CD14-positive monocyte (primary cell): ENCODE data around the gene TRAM2. TPM values are rescaled to one million over a fixed set of nuclear protein-coding genes. Genes with fewer than 3 reads are reported as not detected.

ENCODE experiments used
- DNase-seq, 3 donors: peaks; one replicate each; pipeline ENCODE4 v3.0.0-alpha.2; 2011 to 2022
- H2AFZ ChIP-seq: 2 replicates; pipeline ENCODE4 v1.6.0; 2012; ENCODE audit warnings: mild to moderate bottlenecking, low read depth, low read length, inconsistent platforms; ENCODE audit not compliant: insufficient read depth, poor library complexity, severe bottlenecking
- H3K27ac ChIP-seq, 2 donors: 1 replicate in 1 of 2; 2 replicates in 1 of 2; pipeline ENCODE4 v1.5.1; 2012 to 2013; ENCODE audit warnings: low read length in 2 of 2, control low read depth in 1 of 2, inconsistent platforms in 1 of 2, low read depth in 1 of 2, mild to moderate bottlenecking in 1 of 2
- H3K27me3 ChIP-seq, 2 donors: one replicate each; pipeline versions ENCODE4 v1.6.0 to v1.6.1; 2011 to 2013; ENCODE audit warnings: low read length in 2 of 2; ENCODE audit not compliant: control insufficient read depth in 2 of 2, insufficient read depth in 2 of 2
- H3K36me3 ChIP-seq, 2 donors: replicated peaks in 1 of 2; 1 replicate in 1 of 2; 2 replicates in 1 of 2; pipeline versions ENCODE4 v1.5.1 to v1.6.1; 2012 to 2013; ENCODE audit warnings: low read length in 2 of 2, control low read depth in 1 of 2, inconsistent platforms in 1 of 2, mild to moderate bottlenecking in 1 of 2; ENCODE audit not compliant: insufficient read depth in 2 of 2, control insufficient read depth in 1 of 2
- H3K4me1 ChIP-seq, 2 donors: 1 replicate in 1 of 2; 2 replicates in 1 of 2; pipeline versions ENCODE4 v1.5.1 to v1.6.1; 2012 to 2013; ENCODE audit warnings: low read length in 2 of 2, control low read depth in 1 of 2, inconsistent platforms in 1 of 2, mild to moderate bottlenecking in 1 of 2, moderate library complexity in 1 of 2; ENCODE audit not compliant: insufficient read depth in 2 of 2, control insufficient read depth in 1 of 2
- H3K4me2 ChIP-seq: replicated peaks from 2 replicates; pipeline ENCODE3; 2012; ENCODE audit warnings: low read length, moderate library complexity, mild to moderate bottlenecking; ENCODE audit not compliant: poor library complexity, severe bottlenecking; ENCODE audit errors: extremely low read depth
- H3K4me3 ChIP-seq, 3 experiments: fragments of 200-600 bp in 1 of 3; sonication (generic) in 1 of 3; replicated peaks in 1 of 3; 1 replicate in 2 of 3; 2 replicates in 1 of 3; pipeline ENCODE4 v1.5.1; 2011 to 2013; ENCODE audit warnings: low read length in 3 of 3, mild to moderate bottlenecking in 3 of 3, control low read depth in 2 of 3, low read depth in 2 of 3, inconsistent platforms in 1 of 3, moderate library complexity in 1 of 3
- H3K79me2 ChIP-seq: 2 replicates; pipeline ENCODE4 v1.6.0; 2012; ENCODE audit warnings: mild to moderate bottlenecking, control low read depth, inconsistent platforms, low read length, moderate library complexity; ENCODE audit not compliant: insufficient read depth
- H3K9ac ChIP-seq: 2 replicates; pipeline ENCODE4 v1.6.0; 2017; ENCODE audit warnings: low read length, mild to moderate bottlenecking; ENCODE audit not compliant: insufficient read depth, poor library complexity, severe bottlenecking
- H3K9me3 ChIP-seq, 2 donors: replicated peaks in 1 of 2; 1 replicate in 1 of 2; 2 replicates in 1 of 2; pipeline versions ENCODE4 v1.5.1 to v1.6.1; 2012 to 2013; ENCODE audit warnings: low read length in 2 of 2, control low read depth in 1 of 2; ENCODE audit not compliant: control insufficient read depth in 1 of 2, insufficient read depth in 1 of 2
- H4K20me1 ChIP-seq: 2 replicates; pipeline ENCODE4 v1.6.0; 2012; ENCODE audit warnings: mild to moderate bottlenecking, low read length, control low read depth, moderate library complexity; ENCODE audit not compliant: insufficient read depth
- H3K27ac Mint-ChIP-seq, 7 donors: one replicate each; pipeline ENCODE4 v1.8.0; 2020; ENCODE audit warnings: mild to moderate bottlenecking in 7 of 7, mixed read lengths in 7 of 7, moderate library complexity in 6 of 7, inconsistent platforms in 2 of 7
- H3K27me3 Mint-ChIP-seq, 3 donors: one replicate each; pipeline ENCODE4 v1.8.0; 2021 to 2022; ENCODE audit warnings: low read depth in 3 of 3, mild to moderate bottlenecking in 3 of 3, mixed read lengths in 3 of 3, moderate library complexity in 3 of 3, inconsistent platforms in 1 of 3
- H3K36me3 Mint-ChIP-seq, 2 donors: one replicate each; pipeline ENCODE4 v1.8.0; 2020; ENCODE audit warnings: mixed read lengths in 2 of 2, inconsistent platforms in 1 of 2, mild to moderate bottlenecking in 1 of 2
- H3K4me1 Mint-ChIP-seq: one replicate; pipeline ENCODE4 v1.8.0; 2020; ENCODE audit warnings: mild to moderate bottlenecking, mixed read lengths
- H3K4me3 Mint-ChIP-seq, 2 donors: one replicate each; pipeline ENCODE4 v1.8.0; 2020; ENCODE audit warnings: mild to moderate bottlenecking in 2 of 2, mixed read lengths in 2 of 2, moderate library complexity in 1 of 2
- H3K9me3 Mint-ChIP-seq, 7 donors: one replicate each; pipeline ENCODE4 v1.8.0; 2020 to 2022; ENCODE audit warnings: mixed read lengths in 7 of 7, mild to moderate bottlenecking in 6 of 7, moderate library complexity in 6 of 7, inconsistent platforms in 2 of 7
- WGBS: methylation state at CpG from one replicate; pipeline ENCODE4 v1.1.5; 2013; ENCODE audit warnings: missing lambda C conversion rate; ENCODE audit not compliant: insufficient coverage; 5-methylcytosine and 5-hydroxymethylcytosine counted together
- intact Hi-C, 2 donors: fragments of 100-400 bp; cut with micrococcal nuclease; formaldehyde crosslinking; loops; one replicate each; pipeline versions ENCODE4 v1.15.0 to v1.15.1; 2023
- polyA plus RNA-seq, 3 donors: library from polyadenylated mRNA; depleted of rRNA in 1 of 3; unstranded in 2 of 3; stranded (reverse) in 1 of 3; fragments of 300-500 nt in 2 of 3; fragments of >200 nt in 1 of 3; fragmentation: Illumina TruSeq in 2 of 3; gene quantifications; 1 replicate in 2 of 3; 2 replicates in 1 of 3; pipeline ENCODE4 v1.2.3, GENCODE V29; 2012 to 2021
- TF ChIP-seq, protein P1 (sequence below): fragments of 200-600 bp; IDR thresholded peaks from one replicate; pipeline ENCODE4 v1.8.0; 2022; ENCODE audit warnings: antibody characterized with exemption, mild to moderate bottlenecking

The TRAM2 gene
- polyA plus RNA-seq, 3 donors = 4.7 to 11.7 (median 5.9) TPM

DNA sequence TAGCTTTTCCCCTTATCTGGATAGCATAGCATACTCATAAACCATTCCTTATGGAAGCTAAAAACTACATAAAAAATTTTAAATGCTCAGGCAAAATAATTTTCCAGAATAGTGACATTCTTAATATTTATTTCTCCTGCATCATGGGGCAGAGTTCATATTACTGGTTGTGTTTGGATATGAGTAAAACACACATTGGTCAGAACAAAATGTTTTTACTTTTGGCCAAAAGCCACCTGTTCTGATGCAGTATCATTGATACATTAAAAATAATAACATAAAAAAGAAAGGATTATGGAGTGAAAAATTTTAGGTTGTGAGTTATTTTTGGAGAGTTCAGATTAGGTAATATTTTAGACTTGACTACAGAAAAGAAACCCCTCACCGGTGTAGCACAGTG lies 33.6 kb downstream of the TRAM2 start:
- peaks cover 87% of the 10 kb centered on the region for H4K20me1 ChIP-seq
- intact Hi-C loops = no loop called here
- DNase-seq = no peak
- Mint-ChIP-seq H3K27ac (no peak overlapping the region), H3K36me3 (peaks cover 22 to 30% of the 10 kb centered on the region in 2 donors), H3K4me1 (peaks cover 14% of the 10 kb centered on the region), H3K4me3 (no peak overlapping the region), H3K9me3 (no peaks in the 10 kb centered on the region), H3K27me3 (no peaks in the 10 kb centered on the region)
- no peak overlapping the region for H2AFZ ChIP-seq
- no peak overlapping the region for H3K4me2 ChIP-seq
- WGBS = no CpG with 5 or more reads among the region's 1 CpG
- H3K9ac ChIP-seq = no peak overlapping the region
- TF ChIP-seq, protein P1, sequence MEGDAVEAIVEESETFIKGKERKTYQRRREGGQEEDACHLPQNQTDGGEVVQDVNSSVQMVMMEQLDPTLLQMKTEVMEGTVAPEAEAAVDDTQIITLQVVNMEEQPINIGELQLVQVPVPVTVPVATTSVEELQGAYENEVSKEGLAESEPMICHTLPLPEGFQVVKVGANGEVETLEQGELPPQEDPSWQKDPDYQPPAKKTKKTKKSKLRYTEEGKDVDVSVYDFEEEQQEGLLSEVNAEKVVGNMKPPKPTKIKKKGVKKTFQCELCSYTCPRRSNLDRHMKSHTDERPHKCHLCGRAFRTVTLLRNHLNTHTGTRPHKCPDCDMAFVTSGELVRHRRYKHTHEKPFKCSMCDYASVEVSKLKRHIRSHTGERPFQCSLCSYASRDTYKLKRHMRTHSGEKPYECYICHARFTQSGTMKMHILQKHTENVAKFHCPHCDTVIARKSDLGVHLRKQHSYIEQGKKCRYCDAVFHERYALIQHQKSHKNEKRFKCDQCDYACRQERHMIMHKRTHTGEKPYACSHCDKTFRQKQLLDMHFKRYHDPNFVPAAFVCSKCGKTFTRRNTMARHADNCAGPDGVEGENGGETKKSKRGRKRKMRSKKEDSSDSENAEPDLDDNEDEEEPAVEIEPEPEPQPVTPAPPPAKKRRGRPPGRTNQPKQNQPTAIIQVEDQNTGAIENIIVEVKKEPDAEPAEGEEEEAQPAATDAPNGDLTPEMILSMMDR = no peak
- H3K4me1 ChIP-seq = no peaks in the 10 kb centered on the region
- peaks cover 0 to 29% of the 10 kb centered on the region in 2 donors for H3K36me3 ChIP-seq
- H3K79me2 ChIP-seq = peaks cover 86% of the 10 kb centered on the region
- no peak overlapping the region for H3K4me3 ChIP-seq
- no peak overlapping the region for H3K27ac ChIP-seq
- no peaks in the 10 kb centered on the region for H3K9me3 ChIP-seq
- H3K27me3 ChIP-seq = no peaks in the 10 kb centered on the region

DNA sequence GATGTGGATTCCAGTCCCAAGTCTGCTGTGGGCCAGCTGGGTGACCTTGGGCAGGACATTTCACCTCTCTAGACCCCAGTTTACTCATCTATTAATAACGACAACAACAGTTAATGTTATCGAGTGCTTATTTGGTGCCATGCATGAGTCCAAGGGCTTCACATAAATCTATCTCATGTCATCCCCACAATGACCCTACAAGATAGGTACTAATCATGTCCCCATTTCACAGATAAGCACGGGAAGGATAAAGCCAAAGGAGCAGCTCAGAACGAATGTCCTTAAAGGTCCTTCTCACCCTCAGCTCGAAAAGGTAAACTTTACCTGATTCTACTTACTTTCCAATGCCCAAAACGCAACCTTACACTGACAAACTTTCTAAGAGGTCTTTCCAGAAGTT lies 35.7 kb downstream of the TRAM2 start:
- Mint-ChIP-seq H3K9me3 (no peaks in the 10 kb centered on the region), H3K27me3 (no peaks in the 10 kb centered on the region), H3K4me3 (no peak overlapping the region), H3K4me1 (peaks cover 19% of the 10 kb centered on the region), H3K27ac (no peak overlapping the region), H3K36me3 (peaks cover 14 to 22% of the 10 kb centered on the region in 2 donors)
- WGBS = 90% methylated on average over 3 of the region's 6 CpGs
- TF ChIP-seq, protein P1 = no peak
- Histone ChIP-seq H3K27me3 (no peaks in the 10 kb centered on the region), H3K4me3 (no peak overlapping the region), H3K27ac (no peak overlapping the region), H3K9ac (no peak overlapping the region), H3K79me2 (peaks cover 82% of the 10 kb centered on the region), H4K20me1 (peaks cover 87% of the 10 kb centered on the region), H3K4me1 (no peaks in the 10 kb centered on the region), H2AFZ (no peak overlapping the region), H3K36me3 (peaks cover 0 to 21% of the 10 kb centered on the region in 2 donors), H3K4me2 (no peak overlapping the region), H3K9me3 (no peaks in the 10 kb centered on the region)
- no peak for DNase-seq
- intact Hi-C loops = no loop called here
